ENCODE data around the gene VCP.

Gene VCP

GRCh38 chr9:35014517-35014916 is 57.9 kb downstream of the VCP start:
- no peak for DNase-seq (ENCODE audit: low spot score)

GRCh38 chr9:35010351-35010958 is 62.0 kb downstream of the VCP start:
- no peak for DNase-seq (ENCODE audit: low spot score)
